Aortic smooth muscle cell (primary cell): Measurements from ENCODE around the gene HDAC10. TPM values are rescaled to one million over a fixed set of nuclear protein-coding genes. Genes with fewer than 3 reads are reported as not detected.

Experiments used
- total RNA-seq: library from RNA; depleted of rRNA; stranded (reverse); fragments of >200 nt; gene quantifications from 2 replicates; pipeline ENCODE4 v1.2.3, GENCODE V29; 2014

The HDAC10 gene, protein sequence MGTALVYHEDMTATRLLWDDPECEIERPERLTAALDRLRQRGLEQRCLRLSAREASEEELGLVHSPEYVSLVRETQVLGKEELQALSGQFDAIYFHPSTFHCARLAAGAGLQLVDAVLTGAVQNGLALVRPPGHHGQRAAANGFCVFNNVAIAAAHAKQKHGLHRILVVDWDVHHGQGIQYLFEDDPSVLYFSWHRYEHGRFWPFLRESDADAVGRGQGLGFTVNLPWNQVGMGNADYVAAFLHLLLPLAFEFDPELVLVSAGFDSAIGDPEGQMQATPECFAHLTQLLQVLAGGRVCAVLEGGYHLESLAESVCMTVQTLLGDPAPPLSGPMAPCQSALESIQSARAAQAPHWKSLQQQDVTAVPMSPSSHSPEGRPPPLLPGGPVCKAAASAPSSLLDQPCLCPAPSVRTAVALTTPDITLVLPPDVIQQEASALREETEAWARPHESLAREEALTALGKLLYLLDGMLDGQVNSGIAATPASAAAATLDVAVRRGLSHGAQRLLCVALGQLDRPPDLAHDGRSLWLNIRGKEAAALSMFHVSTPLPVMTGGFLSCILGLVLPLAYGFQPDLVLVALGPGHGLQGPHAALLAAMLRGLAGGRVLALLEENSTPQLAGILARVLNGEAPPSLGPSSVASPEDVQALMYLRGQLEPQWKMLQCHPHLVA
- total RNA-seq = 16.2 and 21.7 TPM in 2 replicates

DNA sequence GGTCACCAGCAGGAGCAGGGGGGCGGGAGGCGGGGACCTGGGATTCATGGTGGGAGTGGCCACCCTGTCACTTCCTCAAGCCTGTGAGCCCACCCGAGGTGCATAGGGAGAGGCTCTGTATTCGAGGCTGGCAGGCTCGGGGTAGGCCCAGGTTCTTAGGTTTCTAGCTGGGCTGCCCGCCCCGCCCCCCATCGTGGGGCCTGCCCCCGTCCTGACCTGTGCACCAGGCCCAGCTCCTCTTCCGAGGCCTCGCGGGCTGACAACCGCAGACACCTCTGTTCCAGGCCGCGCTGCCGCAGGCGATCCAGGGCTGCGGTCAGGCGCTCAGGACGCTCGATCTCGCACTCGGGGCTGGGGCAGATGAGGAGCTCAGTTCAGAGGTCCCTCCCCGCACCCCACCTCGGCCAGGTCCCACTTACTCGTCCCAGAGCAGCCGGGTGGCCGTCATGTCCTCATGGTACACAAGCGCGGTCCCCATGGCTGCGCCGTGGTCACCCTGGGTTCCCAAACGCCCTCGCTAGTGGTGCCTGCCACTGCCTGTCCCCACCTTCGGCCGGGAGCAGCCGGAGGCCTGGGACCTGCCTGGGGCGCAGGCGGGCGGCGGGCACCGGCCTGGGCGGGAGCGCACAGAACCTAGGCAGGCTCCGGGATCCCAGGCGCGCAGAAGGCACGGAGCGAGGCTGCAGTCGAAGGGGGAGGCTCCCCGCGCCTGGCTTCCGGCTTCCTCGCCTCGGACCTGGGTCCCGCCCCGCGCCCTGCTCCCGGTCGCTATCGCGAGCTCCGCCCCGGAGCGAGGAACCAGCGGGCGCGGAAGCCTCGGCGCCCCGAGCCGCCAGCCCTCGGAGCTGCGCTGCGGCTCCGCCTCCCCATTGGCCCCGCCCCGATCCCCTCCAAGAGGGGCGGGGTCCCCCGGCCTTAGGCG is at the start of gene HDAC10:
Gene HDAC10 (minus strand): TSS at position 711 of the 922 bp plus-strand sequence. CDS start 233 bp downstream, at position 478.

DNA sequence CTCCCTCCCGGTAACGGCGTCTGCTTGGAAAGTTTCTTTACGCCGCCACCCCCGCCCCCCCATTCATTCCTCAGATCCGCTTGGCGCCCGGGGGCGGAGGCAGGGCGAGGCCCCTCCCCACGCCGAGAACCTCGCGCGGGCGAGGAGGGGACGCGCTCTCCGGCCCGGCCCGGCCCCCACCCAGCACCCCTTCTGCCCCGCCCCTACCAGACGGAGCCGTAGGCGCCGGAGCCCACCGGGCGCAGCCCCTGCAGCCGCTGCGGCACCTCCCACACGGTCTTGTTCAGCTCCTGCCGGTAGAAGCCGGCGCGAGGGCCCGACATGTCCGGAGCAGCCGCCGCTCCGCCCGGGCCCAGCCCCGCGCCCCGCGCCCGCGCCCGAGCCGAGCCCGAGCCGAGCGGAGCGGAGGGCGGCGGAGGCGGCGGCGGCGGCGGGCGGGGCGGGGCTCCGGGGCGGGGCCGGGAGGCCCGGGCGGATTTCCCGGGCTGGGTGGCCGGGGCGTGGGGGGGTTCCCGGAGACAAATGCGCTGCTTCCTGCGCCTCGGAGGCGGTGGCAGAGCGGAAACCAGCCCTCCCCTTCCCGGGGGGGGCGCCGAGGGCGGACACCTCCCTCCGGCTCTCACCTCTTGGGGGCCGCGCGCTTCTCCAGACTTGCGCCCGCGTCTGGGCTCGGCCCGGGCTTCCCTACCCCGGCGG is 19.1 kb upstream of the HDAC10 start, which contains the start of gene MAPK11:
Gene MAPK11 (minus strand): TSS at position 411 of the 696 bp plus-strand sequence. CDS start 88 bp downstream, at position 323.

DNA sequence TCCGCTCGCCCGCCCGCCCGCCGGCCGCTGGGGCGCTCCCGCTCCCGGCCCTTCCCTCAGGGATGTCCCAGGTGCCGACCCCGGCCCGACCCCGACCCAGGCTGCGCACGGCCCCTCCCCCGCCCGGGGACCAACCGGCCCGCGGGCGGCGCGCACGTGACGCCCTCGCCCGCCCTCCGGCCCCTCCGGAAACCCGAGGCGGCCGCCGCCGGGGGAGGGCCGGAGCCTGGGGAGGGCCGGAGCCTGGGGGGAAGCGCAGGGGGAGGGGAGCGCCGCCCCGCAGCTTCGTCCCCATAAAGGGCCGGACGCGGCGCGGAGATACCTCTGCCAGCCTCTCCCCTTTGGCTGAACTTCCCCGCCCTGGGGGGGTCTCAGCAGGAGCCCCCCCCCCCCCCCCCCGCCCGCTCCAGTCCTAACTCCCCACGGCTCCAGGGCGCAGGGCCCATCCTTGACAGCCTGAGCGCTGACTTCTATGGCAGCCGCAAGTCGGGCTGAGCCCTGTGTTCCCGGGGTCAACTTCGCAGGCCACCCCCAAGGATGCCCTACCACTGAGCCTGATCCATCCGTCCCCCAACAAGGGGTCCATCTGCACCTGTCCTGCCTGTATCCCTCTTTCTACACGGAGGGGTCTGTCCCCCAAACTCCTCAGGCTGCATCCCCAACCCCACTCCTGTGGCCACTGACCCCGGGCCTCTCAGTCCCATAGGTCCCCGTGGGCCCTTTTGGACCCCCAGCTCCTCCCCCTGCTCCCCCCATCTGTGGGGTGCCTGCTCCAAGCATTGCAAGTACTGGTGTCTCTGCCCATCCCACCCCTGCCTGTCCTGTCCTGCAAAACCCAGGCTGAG is 10.8 kb upstream of the HDAC10 start, which contains the start of gene MAPK12:
Gene MAPK12 (minus strand): TSS at position 69 of the 845 bp plus-strand sequence. CDS start 174 bp downstream, outside the sequence.

DNA sequence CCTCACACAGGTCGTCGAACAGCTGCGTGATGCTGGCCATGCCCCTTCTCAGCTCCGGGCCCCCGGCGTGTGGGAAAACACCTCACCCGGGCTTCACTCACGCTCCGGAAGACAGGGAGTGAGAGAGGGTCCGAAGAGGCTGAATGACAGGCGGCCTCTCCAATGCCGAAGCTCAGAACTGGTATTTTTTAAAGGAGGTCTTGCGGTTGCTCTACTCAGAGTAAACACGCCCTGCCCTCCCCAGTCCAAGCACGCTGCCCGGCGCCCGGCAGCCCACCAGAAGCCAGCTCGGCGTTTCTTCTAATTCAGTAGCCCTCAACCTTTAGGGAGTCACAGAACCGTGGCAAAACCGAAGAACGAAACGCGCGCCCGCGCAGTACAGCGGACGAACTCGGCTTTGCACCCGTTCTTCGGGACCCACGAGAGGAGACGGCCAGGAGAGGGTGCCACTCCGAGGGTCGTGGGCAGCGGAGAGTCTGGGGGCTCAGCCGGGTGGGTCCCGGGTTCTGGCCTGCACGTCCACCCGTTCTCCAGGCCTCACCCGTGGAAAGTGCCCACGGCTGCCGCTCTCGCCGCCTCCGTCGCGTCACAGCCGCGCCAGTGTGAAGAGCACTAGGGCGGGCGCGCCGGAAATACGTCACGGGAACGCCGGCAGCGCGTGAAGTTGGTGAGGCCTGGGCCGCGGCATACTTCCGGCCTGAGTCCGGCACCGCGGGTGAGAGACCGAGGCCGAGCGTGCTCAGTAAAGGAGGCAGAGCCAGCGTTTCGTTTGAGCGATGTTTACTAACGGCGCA is 6.4 kb downstream of the HDAC10 start, which contains the start of gene TUBGCP6:
Gene TUBGCP6 (minus strand): TSS at position 604 of the 794 bp plus-strand sequence. CDS start 564 bp downstream, at position 40.

DNA sequence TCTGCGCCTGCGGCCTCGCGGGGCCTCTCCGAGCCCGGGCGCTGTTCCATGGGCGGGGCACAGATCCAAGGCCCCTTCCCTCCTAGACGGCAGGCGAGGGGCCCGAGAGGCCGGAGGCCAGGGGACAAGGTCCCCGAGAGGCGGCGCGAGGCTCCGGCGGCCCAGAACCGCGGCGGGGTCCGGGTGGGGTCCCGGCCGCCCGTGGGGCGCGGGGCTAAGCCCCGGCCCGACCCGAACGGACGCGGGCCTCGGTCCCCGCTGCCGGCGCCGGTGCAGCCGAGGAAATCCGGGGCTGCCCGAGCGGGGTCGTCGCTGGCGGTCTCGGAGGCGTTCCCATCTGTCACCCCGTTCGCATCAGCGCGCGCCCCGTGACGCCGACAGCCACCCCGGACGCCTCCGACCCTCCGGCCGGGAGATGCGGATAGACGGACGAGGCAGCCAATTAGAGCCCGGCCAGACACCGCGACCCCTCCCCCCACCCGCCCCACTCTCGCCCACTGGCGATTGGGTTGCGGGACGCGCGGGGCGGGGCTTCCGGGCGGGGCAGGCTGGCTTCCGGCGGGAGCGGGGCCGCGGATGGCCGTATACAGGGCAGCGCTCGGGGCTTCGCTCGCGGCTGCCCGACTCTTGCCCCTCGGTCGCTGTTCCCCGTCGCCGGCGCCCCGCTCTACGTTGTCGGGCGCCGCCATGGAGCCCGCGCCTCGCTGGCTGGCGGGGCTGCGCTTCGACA is 50.4 kb downstream of the HDAC10 start, which contains the start of gene SELENOO:
Gene SELENOO (plus strand): TSS at position 551 of the 730 bp plus-strand sequence. CDS start 26 bp downstream, at position 577.

Other genes starting within 250 kb of the HDAC10 start
- not detected in 2 replicates for gene IL17REL, start 238.5 kb downstream of the HDAC10 start, total RNA-seq
- gene TTLL8, start 193.0 kb downstream of the HDAC10 start, total RNA-seq = not detected in 2 replicates
- gene MLC1, start 165.8 kb downstream of the HDAC10 start, total RNA-seq = 2.1 and 2.2 TPM in 2 replicates
- gene MOV10L1, start 161.3 kb downstream of the HDAC10 start, total RNA-seq = 1.8 and 7.8 TPM in 2 replicates
- gene PANX2, start 80.5 kb downstream of the HDAC10 start, total RNA-seq = 0.79 and 1.1 TPM in 2 replicates
- 15.2 and 16.5 TPM in 2 replicates for gene TRABD, start 65.4 kb downstream of the HDAC10 start, total RNA-seq
- 21.8 and 25.4 TPM in 2 replicates for gene SELENOO, start 50.3 kb downstream of the HDAC10 start, total RNA-seq
- gene TUBGCP6, start 6.2 kb downstream of the HDAC10 start, total RNA-seq = 26.4 and 30.5 TPM in 2 replicates
- 24.3 and 28.3 TPM in 2 replicates for gene MAPK12, start 10.4 kb upstream of the HDAC10 start, total RNA-seq
- 3.7 and 4.4 TPM in 2 replicates for gene MAPK11, start 19.1 kb upstream of the HDAC10 start, total RNA-seq
- 145 and 159 TPM in 2 replicates for gene PLXNB2, start 56.4 kb upstream of the HDAC10 start, total RNA-seq
- 1.6 and 1.9 TPM in 2 replicates for gene DENND6B, start 75.7 kb upstream of the HDAC10 start, total RNA-seq
- 62.2 and 65.0 TPM in 2 replicates for gene PPP6R2, start 92.1 kb upstream of the HDAC10 start, total RNA-seq
- 49.7 and 60.6 TPM in 2 replicates for gene SBF1, start 223.8 kb upstream of the HDAC10 start, total RNA-seq
- under 0.01 and 0.37 TPM in 2 replicates for gene ADM2, start 230.3 kb upstream of the HDAC10 start, total RNA-seq
- not detected in 2 replicates for gene MIOX, start 235.6 kb upstream of the HDAC10 start, total RNA-seq